Hypothalamus (tissue), 51 donors: Measurements from ENCODE around the gene KLHL8.

Experiments
- DNase-seq, 51 donors: peaks; one replicate each; lab custom pipeline; 2025; lab: John Stamatoyannopoulos, UW

The KLHL8 gene

GRCh38 chr4:87220094-87220822 is at the start of gene KLHL8:
KLHL8 (minus strand) TSS chr4:87220618; CDS start chr4:87195539, 25,079 bp downstream.
- DNase-seq, result peak; percentile 41 to 93 (median 80)

GRCh38 chr4:87270144-87270543 is 49.7 kb upstream of the KLHL8 start:
- peak in 18 of 51 donors; percentile 3 to 59 (median 22) for DNase-seq

- no peak for DNase-seq
These were observed 48.0 kb upstream of the KLHL8 start for GRCh38 chr4:87268411-87268810.

GRCh38 chr4:87266986-87267385 is 46.6 kb upstream of the KLHL8 start:
- DNase-seq, result no peak

GRCh38 chr4:87262886-87263285 is 42.5 kb upstream of the KLHL8 start:
- DNase-seq, result no peak

- DNase-seq, result no peak
These were observed 40.1 kb upstream of the KLHL8 start for GRCh38 chr4:87260477-87260876.

- DNase-seq, result no peak
These were observed 38.3 kb upstream of the KLHL8 start for GRCh38 chr4:87258677-87259076.

- peak in 15 of 51 donors; percentile 2 to 45 (median 9) for DNase-seq
These were observed 37.1 kb upstream of the KLHL8 start for GRCh38 chr4:87257523-87257922.

- DNase-seq, result no peak
These were observed 35.3 kb upstream of the KLHL8 start for GRCh38 chr4:87255755-87256154.

- DNase-seq, result peak in 44 of 51 donors; percentile 4 to 91 (median 64)
These were observed 30.7 kb upstream of the KLHL8 start for GRCh38 chr4:87251106-87251505.

GRCh38 chr4:87250294-87250693 is 29.9 kb upstream of the KLHL8 start:
- no peak for DNase-seq

- no peak for DNase-seq
These were observed 29.1 kb upstream of the KLHL8 start for GRCh38 chr4:87249332-87250019.

GRCh38 chr4:87243426-87244053 is 23.1 kb upstream of the KLHL8 start:
- DNase-seq, result no peak

GRCh38 chr4:87241336-87241735 is 20.9 kb upstream of the KLHL8 start:
- DNase-seq, result no peak

- no peak for DNase-seq
These were observed 19.9 kb upstream of the KLHL8 start for GRCh38 chr4:87240341-87240740.

- DNase-seq, result no peak
These were observed 19.4 kb upstream of the KLHL8 start for GRCh38 chr4:87239821-87240220.

- no peak for DNase-seq
These were observed 18.8 kb upstream of the KLHL8 start for GRCh38 chr4:87239194-87239593.

- no peak for DNase-seq
These were observed 16.4 kb upstream of the KLHL8 start for GRCh38 chr4:87236861-87237260.

- no peak for DNase-seq
These were observed 14.7 kb upstream of the KLHL8 start for GRCh38 chr4:87235020-87235671.

GRCh38 chr4:87232216-87232615 is 11.8 kb upstream of the KLHL8 start:
- no peak for DNase-seq

GRCh38 chr4:87230806-87231205 is 10.4 kb upstream of the KLHL8 start:
- DNase-seq, result no peak
